GM12892 (cell line): Measurements from ENCODE around the gene MINK1.

Experiments used
- POLR2A ChIP-seq: IDR thresholded peaks from 2 replicates; pipeline ENCODE4 v1.6.1; 2011; ENCODE audit warnings: low read depth, low read length, control low read depth
- TAF1 ChIP-seq: IDR thresholded peaks from 2 replicates; pipeline ENCODE4 v1.6.1; 2011; ENCODE audit warnings: low read depth, mild to moderate bottlenecking, control low read depth, low read length, borderline replicate concordance

DNA sequence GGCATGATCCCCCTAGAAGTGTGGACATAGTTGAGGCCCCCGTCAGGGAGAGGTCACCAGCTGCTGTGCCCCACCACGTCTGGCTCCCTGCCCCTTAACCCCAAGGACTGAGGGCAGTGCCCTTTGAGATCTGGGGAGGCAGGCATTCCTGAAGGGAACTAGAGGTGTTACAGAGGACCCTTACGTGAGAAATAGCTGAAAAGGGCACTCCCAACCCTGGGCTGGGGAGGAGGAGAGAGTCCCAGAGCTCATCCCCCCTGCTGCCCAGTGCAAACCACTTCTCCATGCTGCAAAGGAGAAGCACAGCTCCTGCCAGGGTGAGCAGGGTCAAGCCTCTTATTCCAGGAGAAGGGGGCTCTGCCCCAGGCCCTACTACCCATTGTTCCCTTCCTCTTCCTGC is 10.3 kb upstream of the MINK1 start:
- TF ChIP-seq POLR2A = no peak
- no peak for TF ChIP-seq TAF1
